ENCODE measurements around the gene ITFG1.

ITFG1 gene

GRCh38 chr16:47323241-47323640, 137.6 kb downstream of the ITFG1 start:
- DNase-seq (ENCODE audit: low spot score), result no peak

GRCh38 chr16:47320546-47321310, 140.1 kb downstream of the ITFG1 start:
- DNase-seq (ENCODE audit: low spot score), result peak; percentile 1

GRCh38 chr16:47317465-47318240, 143.2 kb downstream of the ITFG1 start:
- no peak for DNase-seq (ENCODE audit: low spot score)

- DNase-seq (ENCODE audit: low spot score), result peak; percentile 1
These were observed 144.3 kb downstream of the ITFG1 start for GRCh38 chr16:47316442-47317015.

GRCh38 chr16:47311738-47312505, 148.9 kb downstream of the ITFG1 start:
- no peak for DNase-seq (ENCODE audit: low spot score)

- DNase-seq (ENCODE audit: low spot score), result no peak
These were observed 150.1 kb downstream of the ITFG1 start for GRCh38 chr16:47310792-47311211.

GRCh38 chr16:47309581-47310312, 151.1 kb downstream of the ITFG1 start:
- DNase-seq (ENCODE audit: low spot score), result no peak

- no peak for DNase-seq (ENCODE audit: low spot score)
These were observed 152.3 kb downstream of the ITFG1 start for GRCh38 chr16:47308601-47309000.

GRCh38 chr16:47304563-47304962, 156.3 kb downstream of the ITFG1 start:
- no peak for DNase-seq (ENCODE audit: low spot score)

- DNase-seq (ENCODE audit: low spot score), result no peak
These were observed 161.3 kb downstream of the ITFG1 start for GRCh38 chr16:47299587-47299986.

- DNase-seq (ENCODE audit: low spot score), result no peak
These were observed 175.9 kb downstream of the ITFG1 start for GRCh38 chr16:47284999-47285398.

GRCh38 chr16:47278306-47278970, 182.4 kb downstream of the ITFG1 start:
- DNase-seq (ENCODE audit: low spot score), result no peak

- no peak for DNase-seq (ENCODE audit: low spot score)
These were observed 184.3 kb downstream of the ITFG1 start for GRCh38 chr16:47276522-47276921.

- no peak for DNase-seq (ENCODE audit: low spot score)
These were observed 197.9 kb downstream of the ITFG1 start for GRCh38 chr16:47262938-47263337.

GRCh38 chr16:47260503-47260902, 200.4 kb downstream of the ITFG1 start:
- DNase-seq (ENCODE audit: low spot score), result no peak

GRCh38 chr16:47258874-47259461, 201.9 kb downstream of the ITFG1 start:
- DNase-seq (ENCODE audit: low spot score), result peak; percentile 32

GRCh38 chr16:47254756-47255155, 206.1 kb downstream of the ITFG1 start:
- DNase-seq (ENCODE audit: low spot score), result no peak

- DNase-seq (ENCODE audit: low spot score), result no peak
These were observed 209.9 kb downstream of the ITFG1 start for GRCh38 chr16:47250983-47251382.

- DNase-seq (ENCODE audit: low spot score), result peak; percentile 46
These were observed 213.2 kb downstream of the ITFG1 start for GRCh38 chr16:47247690-47248089.

- DNase-seq (ENCODE audit: low spot score), result no peak
These were observed 216.7 kb downstream of the ITFG1 start for GRCh38 chr16:47244206-47244605.

GRCh38 chr16:47241061-47241460, 219.8 kb downstream of the ITFG1 start:
- no peak for DNase-seq (ENCODE audit: low spot score)
